Peyer's patch (tissue), 4 donors: Measurements from ENCODE around the gene CLCN7.

ENCODE experiments used
- POLR2A ChIP-seq, 2 donors: fragments of 450-650 bp; IDR thresholded peaks; one replicate each; pipeline ENCODE4 v1.5.1; 2017; ENCODE audit warnings: antibody characterized with exemption in 2 of 2, mild to moderate bottlenecking in 2 of 2, moderate library complexity in 2 of 2
- TF ChIP-seq, protein P1 (sequence below), 6 experiments: fragments of 450-650 bp in 4 of 6; fragments of 200-600 bp in 2 of 6; sonication (generic) in 1 of 6; IDR thresholded peaks; one replicate each; pipeline ENCODE4 v1.5.1; 2017 to 2019; ENCODE audit warnings: antibody characterized with exemption in 6 of 6, mild to moderate bottlenecking in 3 of 6, moderate library complexity in 1 of 6

DNA sequence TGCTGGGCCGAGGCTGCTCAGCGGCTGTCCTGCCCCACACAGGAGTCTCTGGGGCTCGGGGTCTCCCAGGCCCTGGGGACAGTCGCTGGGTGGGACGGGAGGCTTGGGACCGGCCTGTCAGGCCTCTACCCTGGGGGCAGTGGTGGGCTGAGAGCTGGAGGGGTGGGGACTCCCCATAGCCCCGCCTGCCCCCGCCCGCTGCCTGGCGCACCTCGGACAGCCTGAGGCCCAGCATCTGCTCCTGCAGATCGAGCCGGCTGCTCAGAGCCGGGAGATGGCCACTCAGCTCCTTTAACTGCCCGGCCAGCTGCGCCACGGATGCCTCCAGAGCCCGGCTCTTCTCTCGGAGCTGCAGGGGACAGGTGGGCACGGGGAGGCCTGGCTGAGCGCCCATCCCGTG is 37.2 kb downstream of the CLCN7 start:
- TF ChIP-seq, protein P1, sequence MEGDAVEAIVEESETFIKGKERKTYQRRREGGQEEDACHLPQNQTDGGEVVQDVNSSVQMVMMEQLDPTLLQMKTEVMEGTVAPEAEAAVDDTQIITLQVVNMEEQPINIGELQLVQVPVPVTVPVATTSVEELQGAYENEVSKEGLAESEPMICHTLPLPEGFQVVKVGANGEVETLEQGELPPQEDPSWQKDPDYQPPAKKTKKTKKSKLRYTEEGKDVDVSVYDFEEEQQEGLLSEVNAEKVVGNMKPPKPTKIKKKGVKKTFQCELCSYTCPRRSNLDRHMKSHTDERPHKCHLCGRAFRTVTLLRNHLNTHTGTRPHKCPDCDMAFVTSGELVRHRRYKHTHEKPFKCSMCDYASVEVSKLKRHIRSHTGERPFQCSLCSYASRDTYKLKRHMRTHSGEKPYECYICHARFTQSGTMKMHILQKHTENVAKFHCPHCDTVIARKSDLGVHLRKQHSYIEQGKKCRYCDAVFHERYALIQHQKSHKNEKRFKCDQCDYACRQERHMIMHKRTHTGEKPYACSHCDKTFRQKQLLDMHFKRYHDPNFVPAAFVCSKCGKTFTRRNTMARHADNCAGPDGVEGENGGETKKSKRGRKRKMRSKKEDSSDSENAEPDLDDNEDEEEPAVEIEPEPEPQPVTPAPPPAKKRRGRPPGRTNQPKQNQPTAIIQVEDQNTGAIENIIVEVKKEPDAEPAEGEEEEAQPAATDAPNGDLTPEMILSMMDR (IDR thresholded peaks at IDR 0.05), result no peak
- TF ChIP-seq POLR2A (IDR thresholded peaks at IDR 0.05), result no peak
